ENCODE results near the gene SMIM27.

The SMIM27 gene

GRCh38 chr9:32573821-32574220 lies 21.7 kb downstream of the SMIM27 start:
- H3K27ac ChIP-seq: peak overlapping the region; percentile 77
- TF ChIP-seq CTCF (IDR thresholded peaks at IDR 0.05) (no peak), ZFX (IDR thresholded peaks at IDR 0.05; ENCODE audit: borderline replicate concordance) (no peak)

- no peak overlapping the region for H3K27ac ChIP-seq
- TF ChIP-seq CTCF (IDR thresholded peaks at IDR 0.05) (no peak), ZFX (IDR thresholded peaks at IDR 0.05; ENCODE audit: borderline replicate concordance) (no peak)
Observed at GRCh38 chr9:32574858-32575257, 22.7 kb downstream of the SMIM27 start.

GRCh38 chr9:32577316-32577715 lies 25.2 kb downstream of the SMIM27 start:
- no peak overlapping the region for H3K27ac ChIP-seq

GRCh38 chr9:32578976-32579375 lies 26.8 kb downstream of the SMIM27 start:
- no peak overlapping the region for H3K27ac ChIP-seq
- TF ChIP-seq ZFX (IDR thresholded peaks at IDR 0.05; ENCODE audit: borderline replicate concordance) (no peak), CTCF (IDR thresholded peaks at IDR 0.05) (no peak)

More at GRCh38 chr9:32577316-32577715, 25.2 kb downstream of the SMIM27 start:
- TF ChIP-seq ZFX (IDR thresholded peaks at IDR 0.05; ENCODE audit: borderline replicate concordance): no peak
- no peak for TF ChIP-seq CTCF (IDR thresholded peaks at IDR 0.05)

DNA sequence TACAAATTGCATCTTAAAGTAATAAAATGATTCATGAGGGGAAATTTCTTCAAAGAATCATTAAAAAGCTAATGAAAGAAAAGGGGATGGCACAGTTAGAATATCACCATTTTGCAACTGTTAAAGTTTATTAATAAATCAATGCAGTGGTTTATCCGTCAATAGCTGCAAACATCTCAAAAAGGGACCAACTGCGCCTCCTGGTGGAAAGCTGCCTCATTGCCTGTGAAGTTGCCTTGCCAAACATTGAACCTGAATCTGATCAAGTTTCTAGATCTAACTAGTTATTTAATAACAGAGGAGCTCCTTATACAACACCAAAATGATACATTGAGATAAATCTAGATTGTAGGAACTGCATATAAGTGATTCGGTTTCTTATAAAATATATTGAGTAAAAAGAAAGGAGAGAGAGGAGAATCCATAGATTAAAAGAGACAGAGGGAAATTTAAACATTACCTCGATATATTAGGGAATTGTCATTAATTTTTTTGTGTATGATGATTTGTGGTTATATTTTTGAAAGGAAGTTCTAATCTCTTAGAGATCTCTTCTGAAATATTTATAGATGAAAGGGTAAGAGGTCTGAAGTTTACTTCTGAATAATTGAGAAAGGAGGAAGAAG lies 27.7 kb downstream of the SMIM27 start:
- no peak for TF ChIP-seq ZFX (IDR thresholded peaks at IDR 0.05; ENCODE audit: borderline replicate concordance)
- TF ChIP-seq CTCF (IDR thresholded peaks at IDR 0.05): peak; percentile 99
- no peak overlapping the region for H3K27ac ChIP-seq

DNA sequence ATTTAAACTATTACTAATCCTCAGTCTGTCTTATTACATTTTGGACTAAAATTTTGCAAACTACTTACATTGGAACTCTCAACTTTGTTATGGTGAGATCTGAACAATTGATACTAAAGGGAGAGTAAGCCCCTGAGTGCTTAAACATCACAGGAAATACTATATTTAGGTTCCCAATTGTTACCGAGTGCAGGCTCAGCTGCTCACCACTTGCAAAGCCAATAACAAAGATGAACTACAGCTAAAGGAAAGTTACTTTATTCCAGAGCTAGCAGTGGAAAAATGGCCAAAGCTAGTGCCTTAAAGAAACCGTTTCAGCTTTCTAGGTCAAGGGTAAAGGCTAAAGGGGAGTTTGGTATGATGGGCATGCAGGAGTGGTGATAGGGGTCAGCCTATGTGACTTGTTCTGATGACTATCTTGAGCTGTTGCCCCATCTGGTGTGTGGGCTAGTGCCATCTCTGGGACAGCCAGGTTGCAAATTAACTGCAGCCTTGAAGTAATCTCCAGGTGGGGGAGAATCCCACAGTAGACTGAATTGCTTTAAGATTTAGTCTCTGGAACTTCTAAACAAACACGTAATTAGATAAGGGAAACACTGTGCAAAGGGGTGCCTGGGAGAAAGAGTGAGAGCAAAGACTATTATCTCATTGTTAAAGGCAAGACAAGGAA lies 28.6 kb downstream of the SMIM27 start:
- TF ChIP-seq CTCF (IDR thresholded peaks at IDR 0.05) (no peak), ZFX (IDR thresholded peaks at IDR 0.05; ENCODE audit: borderline replicate concordance) (no peak)
- H3K27ac ChIP-seq: no peak overlapping the region

GRCh38 chr9:32581512-32582143 lies 29.5 kb downstream of the SMIM27 start:
- no peak overlapping the region for H3K27ac ChIP-seq
- TF ChIP-seq ZFX (IDR thresholded peaks at IDR 0.05; ENCODE audit: borderline replicate concordance) (no peak), CTCF (IDR thresholded peaks at IDR 0.05) (peak; percentile 86)

Measured in 22Rv1 (cell line).